NOMO-1 (cell line): ENCODE data around the gene GAS1.

ENCODE experiments used
- DNase-seq, 2 experiments: peaks; one replicate each; lab custom pipeline; 2025; ENCODE audit not compliant: unreplicated experiment in 2 of 2; lab: John Stamatoyannopoulos, UW

GAS1 gene

DNA sequence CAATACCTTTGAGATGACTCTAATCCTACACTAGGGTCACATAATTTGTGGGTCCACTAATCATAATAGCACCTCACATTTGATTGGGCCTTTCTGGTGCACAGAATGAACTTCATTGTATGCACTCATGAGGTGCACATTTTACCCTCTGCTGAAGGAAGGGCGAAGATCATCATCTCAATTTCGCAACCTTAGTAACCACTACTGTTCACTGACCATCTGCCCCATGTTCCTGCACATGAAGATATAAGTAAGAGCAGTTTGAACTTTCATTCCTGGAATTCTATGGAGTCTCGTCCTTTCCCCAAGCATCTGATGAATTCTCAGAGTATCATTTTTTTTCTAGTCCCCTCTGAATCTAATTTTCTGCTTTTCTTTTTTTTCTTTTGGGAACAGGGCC, 21.2 kb downstream of the GAS1 start:
- DNase-seq: no peak

- no peak for DNase-seq
These were observed 21.6 kb downstream of the GAS1 start for GRCh38 chr9:86925686-86926085.

DNA sequence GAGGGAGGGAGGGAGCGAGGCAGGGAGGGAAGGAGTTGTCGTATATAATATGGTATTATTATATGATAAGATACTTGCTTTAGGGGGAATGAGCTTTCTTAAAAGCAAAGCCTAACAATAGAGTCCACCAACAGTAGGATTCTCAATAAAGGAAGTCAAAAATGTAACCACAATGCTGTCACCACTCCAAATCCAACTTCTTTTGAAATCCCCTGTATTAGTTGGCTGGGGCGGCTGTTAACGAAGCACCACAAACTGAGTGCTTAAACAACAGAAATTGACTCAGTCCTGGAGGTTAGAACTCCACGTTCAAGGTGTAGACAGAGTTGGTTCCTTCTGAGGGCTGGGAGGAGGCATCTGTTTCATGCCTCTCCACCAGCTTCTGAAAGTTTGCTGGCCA, 23.1 kb downstream of the GAS1 start:
- no peak for DNase-seq

- no peak for DNase-seq
These were observed 26.0 kb downstream of the GAS1 start for GRCh38 chr9:86921151-86921923.

DNA sequence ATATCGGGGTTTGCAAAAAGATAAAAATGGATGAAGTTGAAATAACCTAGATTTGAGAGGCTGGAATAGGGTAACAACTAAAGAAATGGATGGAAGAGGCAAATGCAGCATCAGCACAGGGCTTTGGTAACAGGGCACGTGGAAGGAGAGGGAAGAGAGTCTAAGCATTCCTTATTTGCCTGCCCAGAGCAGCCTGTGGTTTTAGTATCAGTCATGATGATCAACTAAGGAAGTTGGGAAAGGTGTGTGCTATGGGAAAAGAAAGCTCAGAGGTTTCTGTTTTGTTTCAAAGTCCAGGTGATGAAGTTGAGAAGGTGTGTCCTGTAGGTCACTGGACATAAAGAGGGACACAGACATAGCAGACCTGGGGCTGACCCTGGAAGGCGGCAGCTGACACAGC, 28.8 kb downstream of the GAS1 start:
- DNase-seq: no peak

- no peak for DNase-seq
These were observed 35.1 kb downstream of the GAS1 start for GRCh38 chr9:86912210-86912609.

- DNase-seq: no peak
These were observed 37.9 kb downstream of the GAS1 start for GRCh38 chr9:86909388-86909787.

- DNase-seq: no peak
These were observed 39.0 kb downstream of the GAS1 start for GRCh38 chr9:86908261-86908660.

GRCh38 chr9:86907346-86907745, 40.0 kb downstream of the GAS1 start:
- no peak for DNase-seq

- DNase-seq: no peak
These were observed 43.6 kb downstream of the GAS1 start for GRCh38 chr9:86903734-86904085.

DNA sequence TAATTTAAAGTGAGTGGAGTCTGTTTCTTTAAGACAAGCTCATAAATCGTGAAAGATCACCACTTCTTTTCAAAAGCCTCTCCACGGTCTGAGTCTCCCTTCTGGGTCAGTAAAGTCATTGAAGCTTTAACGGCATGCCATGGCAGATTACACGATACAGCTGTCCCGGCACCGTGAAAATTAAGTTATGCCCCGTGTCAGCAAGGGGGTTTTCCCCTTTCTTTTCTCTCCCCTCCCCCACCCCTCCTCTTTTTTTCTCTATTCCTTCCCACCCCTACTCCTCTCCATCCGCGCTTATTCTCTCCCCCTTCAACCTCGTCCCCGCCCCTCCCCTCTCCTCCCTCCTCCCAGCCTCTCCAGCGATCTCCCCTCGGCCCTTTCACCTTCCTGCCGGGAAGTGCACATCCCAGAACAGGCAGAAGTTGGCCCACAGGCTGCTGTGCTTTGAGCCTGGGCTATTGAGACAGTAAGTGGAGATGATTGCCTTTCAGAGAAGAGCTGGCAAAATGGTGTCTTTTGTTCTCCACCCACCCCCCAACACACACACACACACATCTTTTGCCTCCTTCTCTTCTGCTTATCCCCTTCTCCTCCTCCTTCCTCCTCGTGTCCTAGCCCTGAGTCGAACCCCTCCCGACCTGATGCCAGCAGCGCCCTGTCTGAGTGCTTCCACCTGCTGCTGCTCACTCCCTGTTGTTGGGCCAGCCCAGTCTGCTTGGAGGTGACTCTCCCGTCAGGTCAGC, 44.1 kb downstream of the GAS1 start:
- DNase-seq: no peak

- DNase-seq: no peak
These were observed 44.7 kb downstream of the GAS1 start for GRCh38 chr9:86902586-86902985.

- DNase-seq: no peak
These were observed 45.1 kb downstream of the GAS1 start for GRCh38 chr9:86902176-86902575.

DNA sequence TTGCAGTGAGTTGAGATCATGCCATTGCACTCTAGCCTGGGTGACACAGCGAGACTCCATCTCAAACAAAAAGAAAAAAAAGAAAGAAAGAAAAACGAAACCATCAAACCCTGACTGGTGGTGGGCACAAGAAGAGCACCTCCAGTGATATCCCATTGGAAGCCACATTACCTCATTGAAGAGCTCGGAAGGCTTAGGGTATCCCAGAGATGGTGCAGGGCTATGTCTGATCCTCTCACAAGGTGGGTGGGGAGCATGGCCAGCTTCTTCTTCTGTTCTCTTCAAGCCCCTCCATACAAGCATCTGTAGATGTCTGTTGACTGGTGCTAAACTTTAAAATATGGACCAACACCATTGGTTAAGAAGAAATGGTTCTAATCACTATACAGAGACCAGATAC, 45.8 kb downstream of the GAS1 start:
- no peak for DNase-seq
